ENCODE data around the gene CEP112. TPM values are rescaled to one million over a fixed set of nuclear protein-coding genes. Genes with fewer than 3 reads are reported as not detected.

CEP112 gene
- total and polyA plus RNA-seq, 2 of the 8 experiments (the other 6 are each of a cell fraction or from before 2014, with no cell fraction given), result 0.62 to 3.1 TPM

DNA sequence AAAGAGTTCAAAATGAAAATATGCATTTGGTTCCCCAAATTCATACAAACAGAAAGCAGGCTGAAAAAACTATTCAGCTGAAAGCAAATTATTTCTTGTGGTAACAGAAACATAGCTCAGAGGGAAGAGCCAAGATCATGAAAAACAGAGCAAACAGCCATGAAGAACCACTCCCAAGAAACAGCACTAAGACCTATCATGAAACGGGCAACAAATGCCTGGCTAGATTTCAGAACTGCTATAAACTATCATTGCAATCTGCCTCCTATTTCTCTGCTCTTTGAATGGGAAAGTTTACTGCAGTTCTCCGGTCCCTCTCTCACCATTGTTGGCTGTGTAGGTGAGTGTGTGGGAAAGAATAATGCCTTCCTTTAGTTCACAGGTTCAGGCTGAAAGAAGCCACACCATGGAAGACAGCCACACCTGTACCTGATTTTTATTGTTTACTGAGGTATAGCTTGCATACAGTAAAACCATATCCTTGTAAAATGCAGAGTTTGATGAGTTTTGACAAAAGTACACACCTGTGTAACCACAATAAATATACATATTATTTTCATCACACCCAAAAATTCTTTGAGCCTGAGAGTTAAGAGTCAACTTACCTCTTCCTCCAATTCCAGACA, 48.2 kb downstream of the CEP112 start:
- DNase-seq (ENCODE audit: low read depth in 1 of 2, low spot score in 2 of 2) (no peak), FAIRE-seq (no peak)
- Histone ChIP-seq H3K79me2 (ENCODE audit: control insufficient read depth in 1 of 2, insufficient read depth in 2 of 2, low read length in 2 of 2) (no peaks in the 10 kb centered on the region), H4K5ac (ENCODE audit: insufficient read length, low read depth, low read length) (no peak overlapping the region), H3K36me3 (ENCODE audit: control insufficient read depth in 2 of 4, insufficient read depth in 4 of 4, low read length in 3 of 4) (no peaks in the 10 kb centered on the region), H3K14ac (ENCODE audit: insufficient read length) (no peak overlapping the region), H4K20me1 (replicated peaks in 1 of 2; ENCODE audit: control insufficient read depth in 1 of 2, insufficient read depth in 2 of 2, low read length in 2 of 2) (no peaks in the 10 kb centered on the region), H3K4me2 (ENCODE audit: insufficient read depth in 1 of 2, low read depth in 2 of 2, low read length in 2 of 2) (no peak overlapping the region), H2BK5ac (ENCODE audit: low read depth, low read length) (no peak overlapping the region), H4K8ac (ENCODE audit: extremely low read depth, insufficient read depth, low read length) (no peak overlapping the region), H3K27me3 (replicated peaks in 1 of 4; ENCODE audit: control insufficient read depth in 3 of 4, extremely low read depth in 1 of 4, insufficient read depth in 3 of 4, low read length in 3 of 4) (no peaks in the 10 kb centered on the region), H3K27ac (ENCODE audit: low read depth, low read length) (no peak overlapping the region), H3K9me3 (ENCODE audit: insufficient read depth in 2 of 2, low read depth in 1 of 2, low read length in 1 of 2) (no peaks in the 10 kb centered on the region), H3K79me1 (ENCODE audit: low read depth, low read length) (no peaks in the 10 kb centered on the region), H3K18ac (ENCODE audit: extremely low read depth, low read length) (no peak overlapping the region), H2AFZ (ENCODE audit: low read length) (no peak overlapping the region), H3K23me2 (ENCODE audit: low read depth, low read length) (no peaks in the 10 kb centered on the region; the same call in 1 of the 2 replicates), H2AK5ac (ENCODE audit: low read depth, low read length) (no peak overlapping the region), H2BK12ac (ENCODE audit: low read depth, low read length) (no peak overlapping the region), H3K4me3 (ENCODE audit: extremely low read depth in 1 of 4, insufficient read depth in 2 of 4, low read depth in 3 of 4, low read length in 4 of 4) (no peak overlapping the region), H2BK120ac (replicated peaks; ENCODE audit: low read depth, low read length) (no peak overlapping the region), H3K9ac (replicated peaks in 1 of 4; ENCODE audit: extremely low read depth in 1 of 4, low read depth in 3 of 4, low read length in 3 of 4) (no peak overlapping the region), H2BK20ac (ENCODE audit: low read length) (no peak overlapping the region), H4K91ac (replicated peaks; ENCODE audit: insufficient read length, low read length) (no peak overlapping the region), H3K4me1 (replicated peaks in 1 of 4; ENCODE audit: control insufficient read depth in 3 of 4, insufficient read depth in 4 of 4, low read length in 3 of 4) (no peaks in the 10 kb centered on the region), H3K56ac (replicated peaks; ENCODE audit: insufficient read length, low read depth, low read length) (no peak overlapping the region), H3K4ac (replicated peaks; ENCODE audit: insufficient read length, low read depth, low read length) (no peak overlapping the region), H3K23ac (ENCODE audit: insufficient read length) (no peak overlapping the region), H2BK15ac (ENCODE audit: low read length) (no peak overlapping the region)
- 92% methylated on average over 2 of the region's 2 CpGs; no CpG with 5 or more reads in 1 of the 2 experiments for WGBS, 2 experiments (ENCODE audit: extremely low coverage in 1 of 2, insufficient coverage in 1 of 2, insufficient read length in 1 of 2, insufficient replicate concordance in 2 of 2, low coverage in 1 of 2, low lambda C conversion rate in 2 of 2, missing lambda C conversion rate in 1 of 2)
- CTCF ChIA-PET (ENCODE audit: partially characterized antibody), result interaction anchor here (0.6 to 0.7 kb wide), 2 partner anchors 265 to 882 kb away, joined by 3 read pairs; no protein-coding TSS in a partner anchor
- POLR2A ChIA-PET (ENCODE audit: partially characterized antibody), result no interaction called here
- TF ChIP-seq SP2 (IDR thresholded peaks at IDR 0.05; ENCODE audit: low read length), result no peak
- TF ChIP-seq SIN3A (conservative IDR thresholded peaks at IDR 0.05 in 1 of 2, IDR thresholded peaks at IDR 0.05 in 1 of 2; ENCODE audit: low read depth in 1 of 2, low read length in 2 of 2), result no peak
- no peak for TF ChIP-seq NRF1 (IDR thresholded peaks at IDR 0.05; ENCODE audit: low read depth, low read length)
- no peak for TF ChIP-seq CHD1 (IDR thresholded peaks at IDR 0.05; ENCODE audit: low read depth, low read length)
- TF ChIP-seq KDM4A (IDR thresholded peaks at IDR 0.05; ENCODE audit: low read depth, low read length, severe bottlenecking), result no peak
- TF ChIP-seq CHD2 (IDR thresholded peaks at IDR 0.05; ENCODE audit: low read length), result no peak
- no peak for TF ChIP-seq RAD21 (IDR thresholded peaks at IDR 0.05 in 1 of 2, conservative IDR thresholded peaks at IDR 0.05 in 1 of 2; ENCODE audit: low read depth in 2 of 2, low read length in 2 of 2)
- no peak for TF ChIP-seq JUN (IDR thresholded peaks at IDR 0.05; ENCODE audit: low read depth, low read length)
- TF ChIP-seq SAP30 (IDR thresholded peaks at IDR 0.05; ENCODE audit: insufficient read depth, insufficient replicate concordance, low read length), result no peak
- TF ChIP-seq SUZ12 (IDR thresholded peaks at IDR 0.05; ENCODE audit: low read length), result no peak
- no peak for TF ChIP-seq RXRA (IDR thresholded peaks at IDR 0.05; ENCODE audit: insufficient read depth, low read depth, low read length)
- TF ChIP-seq RNF2 (IDR thresholded peaks at IDR 0.05; ENCODE audit: borderline replicate concordance, low read depth, low read length, missing control alignments, poor library complexity, severe bottlenecking), result no peak

All from H1 (cell line).